Fibroblast of lung (primary cell): ENCODE measurements around the gene TBPL2. TPM values are rescaled to one million over a fixed set of nuclear protein-coding genes. Genes with fewer than 3 reads are reported as not detected.

Source experiments
- DNase-seq, 2 donors: peaks; one replicate each; pipeline versions ENCODE4 v3.0.0 to v3.0.0-alpha.2; 2010; ENCODE audit warnings: low read depth in 2 of 2
- H2AFZ ChIP-seq: 2 replicates; pipeline ENCODE4 v1.5.1; 2012; ENCODE audit warnings: low read length, control low read depth, inconsistent platforms
- H3K27ac ChIP-seq: 2 replicates; pipeline ENCODE4 v1.5.1; 2011; ENCODE audit warnings: low read length, control low read depth; ENCODE audit not compliant: insufficient read depth
- H3K27me3 ChIP-seq: 2 replicates; pipeline ENCODE4 v1.5.1; 2011; ENCODE audit warnings: mild to moderate bottlenecking, low read length; ENCODE audit not compliant: control insufficient read depth, insufficient read depth
- H3K36me3 ChIP-seq: 2 replicates; pipeline ENCODE4 v1.5.1; 2011; ENCODE audit warnings: low read length; ENCODE audit not compliant: control insufficient read depth, insufficient read depth
- H3K4me1 ChIP-seq: 2 replicates; pipeline ENCODE4 v1.5.1; 2011; ENCODE audit warnings: low read length; ENCODE audit not compliant: control insufficient read depth, insufficient read depth; ENCODE audit errors: extremely low read depth
- H3K4me2 ChIP-seq: 2 replicates; pipeline ENCODE4 v1.5.1; 2011; ENCODE audit warnings: low read length, control low read depth; ENCODE audit not compliant: insufficient read depth; ENCODE audit errors: extremely low read depth
- H3K4me3 ChIP-seq, 4 experiments: fragments of 200-600 bp in 1 of 4; sonication (generic) in 1 of 4; replicated peaks in 1 of 4; 2 replicates each; pipeline ENCODE4 v1.5.1; 2011 to 2016; ENCODE audit warnings: low read length in 4 of 4, low read depth in 3 of 4, mild to moderate bottlenecking in 3 of 4, control low read depth in 2 of 4, inconsistent platforms in 1 of 4, mixed read lengths in 1 of 4; ENCODE audit not compliant: insufficient read depth in 1 of 4; ENCODE audit errors: control extremely low read depth in 1 of 4
- H3K79me2 ChIP-seq: 2 replicates; pipeline ENCODE4 v1.5.1; 2012; ENCODE audit warnings: mild to moderate bottlenecking, low read length, inconsistent platforms; ENCODE audit not compliant: control insufficient read depth, insufficient read depth
- H3K9ac ChIP-seq: 2 replicates; pipeline ENCODE4 v1.5.1; 2011; ENCODE audit warnings: mild to moderate bottlenecking, low read length, control low read depth; ENCODE audit not compliant: insufficient read depth
- H3K9me3 ChIP-seq: 2 replicates; pipeline ENCODE4 v1.5.1; 2012; ENCODE audit warnings: low read depth, low read length; ENCODE audit not compliant: control insufficient read depth, insufficient read depth
- H4K20me1 ChIP-seq: 2 replicates; pipeline ENCODE4 v1.5.1; 2011; ENCODE audit warnings: low read length; ENCODE audit not compliant: control insufficient read depth, insufficient read depth; ENCODE audit errors: extremely low read depth
- EZH2 ChIP-seq: IDR thresholded peaks from 2 replicates; pipeline ENCODE4 v1.5.1; 2012; ENCODE audit warnings: low read length, control low read depth, mild to moderate bottlenecking; ENCODE audit errors: missing control alignments
- polyA plus RNA-seq, 2 donors: library from polyadenylated mRNA; depleted of rRNA in 1 of 2; stranded (reverse) in 1 of 2; unstranded in 1 of 2; fragments of >200 nt; gene quantifications; 2 replicates each; pipeline ENCODE4 v1.2.1, GENCODE V29; 2011 to 2012; ENCODE audit warnings: missing spikeins in 1 of 2
- total RNA-seq: library from RNA; depleted of rRNA; stranded (reverse); fragments of >200 nt; gene quantifications from 2 replicates; pipeline ENCODE4 v1.2.1, GENCODE V29; 2014
- TF ChIP-seq, protein P1 (sequence below), 2 donors: IDR thresholded peaks in 1 of 2; conservative IDR thresholded peaks in 1 of 2; 1 replicate in 1 of 2; 2 replicates in 1 of 2; pipeline ENCODE4 v1.5.1; 2011 to 2012; ENCODE audit warnings: low read length in 2 of 2, control low read depth in 1 of 2, inconsistent platforms in 1 of 2, low read depth in 1 of 2, mild to moderate bottlenecking in 1 of 2

The TBPL2 gene
- total and polyA plus RNA-seq, 2 donors (not counting 1 experiment from before 2014, with no cell fraction given): not detected

- Histone ChIP-seq H3K36me3 (no peaks in the 10 kb centered on the region), H3K27ac (peak overlapping the region; percentile 54), H3K9me3 (no peaks in the 10 kb centered on the region), H3K9ac (no peak overlapping the region), H3K4me3 (no peak overlapping the region), H2AFZ (no peak overlapping the region), H3K79me2 (peaks cover 10% of the 10 kb centered on the region), H3K27me3 (no peaks in the 10 kb centered on the region), H3K4me1 (peaks cover 11% of the 10 kb centered on the region), H3K4me2 (peak overlapping the region; percentile 29), H4K20me1 (no peaks in the 10 kb centered on the region)
- DNase-seq: peak; percentile 96 to 99
- no peak for TF ChIP-seq EZH2
- TF ChIP-seq, protein P1, sequence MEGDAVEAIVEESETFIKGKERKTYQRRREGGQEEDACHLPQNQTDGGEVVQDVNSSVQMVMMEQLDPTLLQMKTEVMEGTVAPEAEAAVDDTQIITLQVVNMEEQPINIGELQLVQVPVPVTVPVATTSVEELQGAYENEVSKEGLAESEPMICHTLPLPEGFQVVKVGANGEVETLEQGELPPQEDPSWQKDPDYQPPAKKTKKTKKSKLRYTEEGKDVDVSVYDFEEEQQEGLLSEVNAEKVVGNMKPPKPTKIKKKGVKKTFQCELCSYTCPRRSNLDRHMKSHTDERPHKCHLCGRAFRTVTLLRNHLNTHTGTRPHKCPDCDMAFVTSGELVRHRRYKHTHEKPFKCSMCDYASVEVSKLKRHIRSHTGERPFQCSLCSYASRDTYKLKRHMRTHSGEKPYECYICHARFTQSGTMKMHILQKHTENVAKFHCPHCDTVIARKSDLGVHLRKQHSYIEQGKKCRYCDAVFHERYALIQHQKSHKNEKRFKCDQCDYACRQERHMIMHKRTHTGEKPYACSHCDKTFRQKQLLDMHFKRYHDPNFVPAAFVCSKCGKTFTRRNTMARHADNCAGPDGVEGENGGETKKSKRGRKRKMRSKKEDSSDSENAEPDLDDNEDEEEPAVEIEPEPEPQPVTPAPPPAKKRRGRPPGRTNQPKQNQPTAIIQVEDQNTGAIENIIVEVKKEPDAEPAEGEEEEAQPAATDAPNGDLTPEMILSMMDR (conservative IDR thresholded peaks at IDR 0.05 in 1 of 2, IDR thresholded peaks at IDR 0.05 in 1 of 2; ENCODE audit: low read depth in 1 of 2, low read length in 2 of 2): no peak
Measured at GRCh38 chr14:55398679-55399078, 41.7 kb downstream of the TBPL2 start.

- Histone ChIP-seq H4K20me1 (no peaks in the 10 kb centered on the region), H3K27ac (peak overlapping the region; percentile 63), H3K9me3 (no peaks in the 10 kb centered on the region), H3K36me3 (peaks cover 2% of the 10 kb centered on the region), H3K4me3 (no peak overlapping the region), H3K4me2 (peak overlapping the region; percentile 19), H3K27me3 (no peaks in the 10 kb centered on the region), H3K79me2 (no peaks in the 10 kb centered on the region), H3K4me1 (peaks cover 6% of the 10 kb centered on the region), H2AFZ (no peak overlapping the region), H3K9ac (no peak overlapping the region)
- TF ChIP-seq, protein P1 (conservative IDR thresholded peaks at IDR 0.05 in 1 of 2, IDR thresholded peaks at IDR 0.05 in 1 of 2; ENCODE audit: low read depth in 1 of 2, low read length in 2 of 2): no peak
- TF ChIP-seq EZH2: no peak
- DNase-seq: peak; percentile 87 to 88
Measured at GRCh38 chr14:55389330-55389729, 51.1 kb downstream of the TBPL2 start.

DNA sequence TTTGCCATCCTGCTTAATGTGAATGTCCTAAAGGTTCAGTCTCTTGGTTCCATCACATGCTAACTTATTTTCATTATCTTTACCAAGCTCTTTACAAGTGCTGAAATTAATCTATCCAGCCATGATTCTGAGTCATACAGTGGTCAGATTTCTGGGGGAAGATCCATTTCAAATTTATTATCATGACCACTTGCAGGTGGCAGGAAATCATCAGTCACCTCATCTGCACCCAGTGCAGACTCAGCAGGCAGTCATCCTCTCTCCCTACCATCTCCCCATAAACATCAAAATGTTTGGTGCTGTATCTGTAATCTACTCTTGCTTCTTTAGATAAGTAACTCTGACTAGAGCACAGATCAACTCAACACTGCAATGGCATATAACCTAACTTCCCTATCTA lies 52.3 kb downstream of the TBPL2 start:
- Histone ChIP-seq H3K4me1 (peaks cover 6% of the 10 kb centered on the region), H3K4me2 (peak overlapping the region; percentile 19), H3K27ac (no peak overlapping the region)

More for the DNA sequence above, 52.3 kb downstream of the TBPL2 start:
- Histone ChIP-seq H3K4me3 (no peak overlapping the region), H3K79me2 (no peaks in the 10 kb centered on the region), H4K20me1 (no peaks in the 10 kb centered on the region), H3K9ac (no peak overlapping the region), H3K27me3 (no peaks in the 10 kb centered on the region), H3K36me3 (peaks cover 2% of the 10 kb centered on the region), H3K9me3 (no peaks in the 10 kb centered on the region), H2AFZ (no peak overlapping the region)
- TF ChIP-seq, protein P1 (conservative IDR thresholded peaks at IDR 0.05 in 1 of 2, IDR thresholded peaks at IDR 0.05 in 1 of 2; ENCODE audit: low read depth in 1 of 2, low read length in 2 of 2): no peak
- no peak for TF ChIP-seq EZH2
- DNase-seq: peak; percentile 49 to 90
